GM12878 (cell line): Measurements from ENCODE around the gene NPDC1. TPM values are rescaled to one million over a fixed set of nuclear protein-coding genes. Genes with fewer than 3 reads are reported as not detected.

Source experiments
- ATAC-seq: fragments of 200-7000 bp; cut with Tn5 transposase; 3 replicates; pipeline ENCODE4 v1.9.1; 2020; ENCODE audit warnings: mild to moderate bottlenecking, moderate library complexity
- BruUV-seq: library from RNA; stranded (reverse); fragments of 400-500 nt; replicated peaks from 2 replicates; lab custom pipeline; 2021; lab: Mats Ljungman, UMichigan
- CTCF ChIA-PET: fragments of 300-600 bp; sonication (Branson Sonifier 250); formaldehyde crosslinking; extraction: SDS; loops from one replicate; lab custom pipeline; 2021; ENCODE audit warnings: inconsistent platforms; lab: Yijun Ruan, JAX
- POLR2A ChIA-PET: fragments of 350-600 bp; formaldehyde crosslinking; extraction: SDS; loops from one replicate; lab custom pipeline; 2021; ENCODE audit warnings: inconsistent platforms; lab: Charles Lee
- RAD21 ChIA-PET: fragments of 300-600 bp; sonication (Branson Sonifier 250); formaldehyde crosslinking; loops from one replicate; lab custom pipeline; 2023; ENCODE audit warnings: antibody characterized with exemption; ENCODE audit not compliant: unreplicated experiment; lab: Charles Lee
- SMC1A ChIA-PET: fragments of 300-600 bp; sonication (Branson Sonifier 250); formaldehyde crosslinking; loops from one replicate; lab custom pipeline; 2023; ENCODE audit not compliant: unreplicated experiment, uncharacterized antibody; lab: Charles Lee
- DNase-seq: peaks from one replicate; pipeline ENCODE4 v3.0.0-alpha.2; 2011; ENCODE audit warnings: low read depth, low spot score
- FAIRE-seq: peaks from 3 replicates; lab custom pipeline; 2011; peaks lifted over from hg19 to GRCh38; lab: Jason Lieb, UNC
- H2AFZ ChIP-seq: 2 replicates; pipeline ENCODE4 v1.6.0; 2011; ENCODE audit warnings: low read depth, low read length, control low read depth; ENCODE audit not compliant: control insufficient read depth
- H3K27ac ChIP-seq: 2 replicates; pipeline ENCODE4 v1.5.1; 2011; ENCODE audit warnings: control low read depth; ENCODE audit not compliant: control insufficient read depth, insufficient read depth
- H3K27me3 ChIP-seq, 2 experiments: replicated peaks in 1 of 2; 2 replicates each; pipeline versions ENCODE4 v1.6.0 to v1.6.1; 2011; ENCODE audit warnings: low read length in 1 of 2; ENCODE audit not compliant: control insufficient read depth in 2 of 2, insufficient read depth in 2 of 2
- H3K36me3 ChIP-seq, 2 experiments: 2 replicates each; pipeline ENCODE4 v1.5.1; 2011; ENCODE audit warnings: low read length in 1 of 2; ENCODE audit not compliant: control insufficient read depth in 2 of 2, insufficient read depth in 2 of 2
- H3K4me1 ChIP-seq: 2 replicates; pipeline ENCODE4 v1.6.1; 2011; ENCODE audit warnings: mild to moderate bottlenecking, low read length, moderate library complexity, mixed read lengths; ENCODE audit not compliant: control insufficient read depth, insufficient read depth
- H3K4me2 ChIP-seq: 2 replicates; pipeline ENCODE4 v1.6.0; 2011; ENCODE audit warnings: control low read depth; ENCODE audit not compliant: control insufficient read depth, insufficient read depth
- H3K4me3 ChIP-seq: fragments of 200-600 bp; sonication (generic); 2 replicates; pipeline ENCODE4 v1.5.1; 2016
- H3K79me2 ChIP-seq: 2 replicates; pipeline ENCODE4 v1.6.0; 2011; ENCODE audit warnings: low read length; ENCODE audit not compliant: control insufficient read depth, insufficient read depth
- H3K9ac ChIP-seq: 2 replicates; pipeline ENCODE4 v1.8.0; 2011; ENCODE audit warnings: low read length, control low read depth, mixed read lengths; ENCODE audit not compliant: control insufficient read depth, insufficient read depth
- H3K9me3 ChIP-seq: replicated peaks from 3 replicates; pipeline ENCODE4 v1.5.1; 2011; ENCODE audit warnings: mild to moderate bottlenecking, low read length; ENCODE audit not compliant: control insufficient read depth, insufficient read depth
- H4K20me1 ChIP-seq: 2 replicates; pipeline ENCODE4 v1.6.0; 2011; ENCODE audit not compliant: control insufficient read depth, insufficient read depth
- ASH2L ChIP-seq: fragments of 300-600, 200-600 bp; sonication (generic); IDR thresholded peaks from 2 replicates; pipeline ENCODE4 v1.6.1; 2017; ENCODE audit warnings: low read depth, mild to moderate bottlenecking, borderline replicate concordance
- EGR1 ChIP-seq, 2 experiments: IDR thresholded peaks; 1 replicate in 1 of 2; 2 replicates in 1 of 2; pipeline ENCODE4 v1.6.1; 2011 to 2012; ENCODE audit warnings: low read depth in 2 of 2, low read length in 2 of 2, borderline replicate concordance in 1 of 2, mild to moderate bottlenecking in 1 of 2, moderate library complexity in 1 of 2
- POLR2AphosphoS5 ChIP-seq: IDR thresholded peaks from 2 replicates; pipeline ENCODE4 v1.6.1; 2011; ENCODE audit warnings: mild to moderate bottlenecking, low read length, inconsistent platforms
- RAD21 ChIP-seq: IDR thresholded peaks from 2 replicates; pipeline ENCODE4 v1.6.1; 2011; ENCODE audit warnings: mild to moderate bottlenecking, low read depth, low read length, moderate library complexity; ENCODE audit not compliant: insufficient read depth
- RUNX3 ChIP-seq: IDR thresholded peaks from 2 replicates; pipeline ENCODE4 v1.6.1; 2012; ENCODE audit warnings: low read length, inconsistent platforms
- SRF ChIP-seq, 2 experiments: IDR thresholded peaks; 2 replicates each; pipeline ENCODE4 v1.6.1; 2011; ENCODE audit warnings: low read depth in 2 of 2, low read length in 2 of 2, mild to moderate bottlenecking in 1 of 2, moderate library complexity in 1 of 2
- WGBS: methylation state at CpG from one replicate; pipeline ENCODE4 v1.1.6; 2016; ENCODE audit warnings: low lambda C conversion rate; ENCODE audit not compliant: insufficient replicate concordance, insufficient coverage; ENCODE audit errors: missing lambda C conversion rate; 5-methylcytosine and 5-hydroxymethylcytosine counted together
- in situ Hi-C: fragments of 300-500 bp; cut with MboI; formaldehyde crosslinking; loops from 9 replicates; pipeline ENCODE4 v1.14.3; 2018; ENCODE audit warnings: mixed read lengths
- intact Hi-C: fragments of 100-400 bp; cut with micrococcal nuclease; formaldehyde crosslinking; loops from one replicate; pipeline ENCODE4 v1.14.2; 2022; ENCODE audit not compliant: unreplicated experiment
- polyA plus RNA-seq, 11 experiments: library from polyadenylated mRNA; depleted of rRNA in 4 of 11; unstranded in 6 of 11; stranded (reverse) in 5 of 11; fragments of >200 nt; fragmentation: Nextera tagmentation in 4 of 11; fragmentation: Illumina TruSeq in 1 of 11; extraction: Ambion mirVana in 4 of 11; extraction: Trizol in 1 of 11; gene quantifications; 1 replicate in 1 of 11; 2 replicates in 10 of 11; pipeline versions ENCODE4 v1.2.1 to v1.2.3, GENCODE V29; 2011 to 2016; ENCODE audit warnings: inconsistent platforms in 2 of 11, missing spikeins in 2 of 11, low read depth in 1 of 11
- total RNA-seq, 4 experiments: library from RNA; depleted of rRNA in 3 of 4; stranded (reverse); fragments of >200 nt in 3 of 4; fragmentation: Illumina TruSeq in 1 of 4; extraction: Trizol in 1 of 4; gene quantifications; 2 replicates each; pipeline versions ENCODE4 v1.2.1 to v1.2.3, GENCODE V29; 2013 to 2021
- TF ChIP-seq, protein P1 (sequence below): fragments of 450-650 bp; IDR thresholded peaks from 2 replicates; pipeline ENCODE4 v1.6.1; 2017; ENCODE audit warnings: mild to moderate bottlenecking

The NPDC1 gene
- total and polyA plus RNA-seq, 10 of the 15 experiments (the other 5 are each of a cell fraction or from before 2014, with no cell fraction given): 0.04 to 1.7 (median 0.77) TPM; not detected in 2

DNA sequence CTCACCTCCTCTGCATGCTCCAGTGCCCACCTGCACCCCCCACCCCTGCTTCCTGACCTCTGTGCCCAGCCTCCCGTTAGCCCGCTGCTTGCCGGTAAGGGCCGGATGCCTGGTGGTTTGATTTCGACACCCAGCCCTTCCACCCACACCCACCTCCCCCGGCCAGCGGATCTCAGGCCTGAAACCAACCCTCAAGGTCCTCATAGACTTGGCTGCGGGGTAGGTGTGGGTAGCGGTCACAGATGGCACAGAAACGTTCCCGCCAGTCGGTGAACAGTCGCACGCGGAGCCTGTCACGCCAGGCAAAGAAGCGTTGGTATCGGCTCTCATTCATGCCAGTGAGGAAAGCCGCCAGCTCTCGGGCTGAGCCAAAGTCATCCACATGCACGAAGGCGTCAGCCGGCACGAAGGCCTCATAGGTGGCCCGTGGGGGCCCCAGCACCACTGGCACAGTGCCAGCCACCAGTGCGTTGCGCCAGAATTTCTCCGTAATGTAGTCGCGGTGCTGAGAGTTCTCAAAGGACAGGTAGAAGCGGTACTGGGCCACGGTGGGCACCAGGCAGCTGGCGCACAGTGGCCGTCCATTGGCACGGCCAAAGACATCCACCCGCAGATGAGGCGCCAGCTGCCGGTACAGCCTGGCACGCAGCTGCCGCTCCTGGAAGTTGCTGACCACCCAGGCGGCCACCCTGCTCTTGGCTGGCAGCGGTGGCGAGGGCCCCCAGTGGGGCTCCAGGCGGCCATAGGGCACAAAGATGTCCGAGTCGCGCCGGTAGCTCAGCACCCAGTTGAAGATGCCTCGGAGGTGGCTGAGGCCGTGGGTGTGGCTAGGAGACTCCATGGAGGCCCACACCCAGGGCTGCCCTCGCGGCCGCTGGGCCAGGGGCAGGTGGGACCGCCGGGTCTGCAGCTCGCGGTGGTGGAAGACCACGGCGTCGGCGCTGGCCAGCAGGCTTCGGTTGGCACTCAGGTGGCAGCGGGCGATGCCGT lies 15.1 kb downstream of the NPDC1 start:
- Histone ChIP-seq H3K9me3 (no peaks in the 10 kb centered on the region), H3K27ac (no peak overlapping the region), H2AFZ (no peak overlapping the region), H3K4me1 (peaks cover 50% of the 10 kb centered on the region), H3K4me2 (peak overlapping the region; percentile 30; the same call in 1 of the 2 replicates), H3K9ac (no peak overlapping the region), H3K79me2 (no peaks in the 10 kb centered on the region), H3K4me3 (no peak overlapping the region), H3K27me3 (peaks cover 0 to 2% of the 10 kb centered on the region in 2 experiments; a peak in 2 of 4 replicates), H3K36me3 (no peaks in the 10 kb centered on the region), H4K20me1 (no peaks in the 10 kb centered on the region)
- no TSS peak for BruUV-seq
- SMC1A ChIA-PET: interaction anchor here (2.1 to 5.2 kb wide), 2 partner anchors 83 kb away, joined by 14 to 77 read pairs; no protein-coding TSS in a partner anchor
- in situ Hi-C loops: no loop called here
- peak; percentile 55 for TF ChIP-seq RUNX3
- no peak for TF ChIP-seq ASH2L
- TF ChIP-seq RAD21: no peak
- no peak for TF ChIP-seq SRF (IDR thresholded peaks at IDR 0.05; ENCODE audit: low read depth in 2 of 2, low read length in 2 of 2)
- TF ChIP-seq, protein P1, sequence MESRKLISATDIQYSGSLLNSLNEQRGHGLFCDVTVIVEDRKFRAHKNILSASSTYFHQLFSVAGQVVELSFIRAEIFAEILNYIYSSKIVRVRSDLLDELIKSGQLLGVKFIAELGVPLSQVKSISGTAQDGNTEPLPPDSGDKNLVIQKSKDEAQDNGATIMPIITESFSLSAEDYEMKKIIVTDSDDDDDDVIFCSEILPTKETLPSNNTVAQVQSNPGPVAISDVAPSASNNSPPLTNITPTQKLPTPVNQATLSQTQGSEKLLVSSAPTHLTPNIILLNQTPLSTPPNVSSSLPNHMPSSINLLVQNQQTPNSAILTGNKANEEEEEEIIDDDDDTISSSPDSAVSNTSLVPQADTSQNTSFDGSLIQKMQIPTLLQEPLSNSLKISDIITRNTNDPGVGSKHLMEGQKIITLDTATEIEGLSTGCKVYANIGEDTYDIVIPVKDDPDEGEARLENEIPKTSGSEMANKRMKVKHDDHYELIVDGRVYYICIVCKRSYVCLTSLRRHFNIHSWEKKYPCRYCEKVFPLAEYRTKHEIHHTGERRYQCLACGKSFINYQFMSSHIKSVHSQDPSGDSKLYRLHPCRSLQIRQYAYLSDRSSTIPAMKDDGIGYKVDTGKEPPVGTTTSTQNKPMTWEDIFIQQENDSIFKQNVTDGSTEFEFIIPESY: no peak
- TF ChIP-seq EGR1 (IDR thresholded peaks at IDR 0.05; ENCODE audit: borderline replicate concordance in 1 of 2, low read depth in 2 of 2, low read length in 2 of 2): peak in 1 of 2 experiments; percentile 61; a peak in 2 of 3 replicates
- no peak for TF ChIP-seq POLR2AphosphoS5
- 3% methylated on average over 65 of the region's 65 CpGs for WGBS
- no peak for ATAC-seq
- intact Hi-C loops: no loop called here
- DNase-seq: peak; percentile 42
- RAD21 ChIA-PET: interaction anchor here (0.5 to 2.1 kb wide), 4 partner anchors 37 to 264 kb away, joined by 3 to 15 read pairs (median 4); no protein-coding TSS in a partner anchor
- POLR2A ChIA-PET: interaction anchor here (0.5 kb wide), 1 partner anchor 11 kb away, joined by 4 read pairs; no protein-coding TSS in a partner anchor
- CTCF ChIA-PET: interaction anchor here (1.1 to 4.7 kb wide), 13 partner anchors 16 to 243 kb away, joined by 4 to 65 read pairs (median 7); partner anchors contain the start of genes AJM1, C8G, CLIC3 and PAXX
- FAIRE-seq: no peak
